Right kidney (tissue), 1 donor: Measurements from ENCODE around the gene NR4A1.
A peak's percentile ranks its signal among the peaks of the same experiment; 100 is the strongest.

Source experiments
- DNase-seq: peaks from one replicate; pipeline ENCODE4 v3.0.0-alpha.2; 2016

Gene NR4A1

DNA sequence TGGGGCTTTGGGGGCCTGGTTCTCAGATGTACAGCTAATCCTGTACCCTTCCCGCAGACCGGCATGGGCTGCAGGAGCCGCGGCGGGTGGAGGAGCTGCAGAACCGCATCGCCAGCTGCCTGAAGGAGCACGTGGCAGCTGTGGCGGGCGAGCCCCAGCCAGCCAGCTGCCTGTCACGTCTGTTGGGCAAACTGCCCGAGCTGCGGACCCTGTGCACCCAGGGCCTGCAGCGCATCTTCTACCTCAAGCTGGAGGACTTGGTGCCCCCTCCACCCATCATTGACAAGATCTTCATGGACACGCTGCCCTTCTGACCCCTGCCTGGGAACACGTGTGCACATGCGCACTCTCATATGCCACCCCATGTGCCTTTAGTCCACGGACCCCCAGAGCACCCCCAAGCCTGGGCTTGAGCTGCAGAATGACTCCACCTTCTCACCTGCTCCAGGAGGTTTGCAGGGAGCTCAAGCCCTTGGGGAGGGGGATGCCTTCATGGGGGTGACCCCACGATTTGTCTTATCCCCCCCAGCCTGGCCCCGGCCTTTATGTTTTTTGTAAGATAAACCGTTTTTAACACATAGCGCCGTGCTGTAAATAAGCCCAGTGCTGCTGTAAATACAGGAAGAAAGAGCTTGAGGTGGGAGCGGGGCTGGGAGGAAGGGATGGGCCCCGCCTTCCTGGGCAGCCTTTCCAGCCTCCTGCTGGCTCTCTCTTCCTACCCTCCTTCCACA is 7.6 kb downstream of the NR4A1 start:
- no peak for DNase-seq

DNA sequence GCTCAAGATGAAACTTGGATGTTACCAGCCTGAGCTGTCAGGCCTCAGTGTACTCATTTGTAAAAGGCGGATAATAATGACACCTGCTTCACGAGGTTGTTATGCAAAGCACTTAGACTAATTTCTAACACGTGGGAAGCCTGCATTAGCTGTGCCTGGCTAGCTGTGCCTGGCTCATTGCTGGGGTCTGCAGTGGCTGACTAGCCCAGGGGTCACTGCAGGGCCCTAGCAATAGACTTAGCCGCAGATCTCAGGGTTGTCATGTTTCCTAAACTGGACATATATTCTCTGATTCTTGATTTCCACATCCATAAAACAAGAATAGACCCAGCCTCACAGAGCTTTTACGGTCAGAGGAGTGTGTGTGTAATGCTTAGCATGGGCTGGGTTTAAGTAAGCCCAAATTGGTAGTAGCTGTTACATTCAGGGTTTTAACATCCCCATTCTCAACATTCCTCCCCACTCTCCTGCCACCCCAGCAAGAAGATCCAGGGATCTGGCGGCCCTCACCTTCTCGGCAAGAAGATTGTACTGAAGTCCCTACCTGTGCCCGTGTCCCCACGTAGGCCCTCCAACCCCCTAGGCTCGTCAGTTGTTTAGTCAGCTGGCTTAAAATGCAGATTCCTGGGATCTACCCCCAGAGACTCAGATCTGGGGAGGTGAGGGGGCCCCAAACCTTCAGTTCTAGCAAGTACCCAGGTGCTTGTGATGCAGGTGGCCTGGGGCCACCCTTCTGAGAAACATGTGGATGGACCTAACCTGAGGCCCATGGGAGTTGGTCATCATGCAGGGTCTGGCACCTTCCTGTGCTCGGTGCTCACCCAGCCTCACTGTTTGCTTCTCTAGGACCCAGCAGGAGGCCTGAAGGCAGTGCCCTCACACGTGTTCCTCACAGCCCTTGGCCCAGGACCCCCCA is 8.6 kb downstream of the NR4A1 start:
- no peak for DNase-seq

DNA sequence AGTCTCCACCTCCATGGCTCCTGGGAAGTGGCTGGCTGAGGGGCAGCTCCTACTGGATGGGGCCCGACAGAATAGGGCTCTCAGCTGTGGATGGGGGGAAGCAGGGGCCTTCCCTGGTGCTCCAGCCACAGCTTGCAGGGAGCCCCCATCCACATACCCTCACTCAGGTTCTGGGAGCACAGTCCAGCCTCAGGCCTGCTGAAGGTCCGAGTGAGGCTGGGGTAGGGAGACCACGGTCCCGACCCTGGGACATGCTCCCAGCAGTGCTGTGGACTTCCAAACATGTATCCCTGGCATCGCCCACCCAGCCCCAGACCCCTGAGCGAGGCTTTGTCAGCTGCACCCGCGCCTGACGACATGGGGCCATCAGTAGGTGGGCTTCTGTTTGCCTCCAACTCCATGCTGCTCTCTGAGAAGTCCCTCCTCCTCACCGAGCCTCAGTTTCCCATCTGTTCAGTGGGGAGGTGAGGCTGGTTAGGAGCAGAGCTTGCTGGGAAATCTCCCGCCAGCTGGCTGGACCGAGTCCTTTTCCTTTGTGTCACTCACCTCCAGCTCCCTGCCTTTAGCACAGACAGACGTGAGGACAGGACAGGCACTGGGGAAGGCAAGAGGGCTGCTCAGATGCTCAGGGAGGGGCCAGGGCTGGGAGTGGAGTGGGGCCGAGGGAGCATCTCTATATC is 9.4 kb downstream of the NR4A1 start:
- no peak for DNase-seq

DNA sequence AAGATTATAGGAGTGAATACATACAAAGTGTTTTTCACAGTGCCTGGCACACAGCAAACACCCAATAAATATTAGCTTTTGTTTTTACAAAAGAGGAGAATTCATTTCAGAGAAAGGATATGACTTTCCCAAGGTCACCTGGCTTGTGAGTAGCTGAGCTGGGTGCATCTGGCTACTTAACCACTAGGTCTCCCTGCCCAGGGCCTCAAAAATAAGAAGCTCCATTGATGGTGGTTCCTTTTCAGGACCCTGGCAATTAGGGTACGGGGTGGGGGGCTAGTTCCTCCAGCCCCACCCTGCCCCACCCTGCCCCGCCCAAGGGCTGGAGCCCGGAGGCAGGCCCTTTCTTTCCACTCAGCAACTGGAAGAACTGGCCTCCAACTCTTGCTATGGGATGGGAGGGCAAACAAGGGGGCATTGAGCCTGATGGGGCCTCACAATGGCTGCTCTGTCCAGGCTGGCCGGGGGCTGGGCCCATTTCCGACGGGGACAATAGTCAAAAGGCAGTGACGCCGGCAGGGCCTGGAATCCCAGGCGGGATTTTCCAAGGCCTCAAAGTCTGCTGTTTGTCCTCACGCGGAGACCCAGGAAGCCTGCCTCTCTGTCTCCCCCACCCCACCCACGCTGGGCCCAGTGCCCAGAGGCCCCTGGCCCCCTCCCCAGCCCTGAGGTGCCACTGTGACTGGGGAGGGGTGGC is 10.4 kb downstream of the NR4A1 start:
- DNase-seq: no peak

DNA sequence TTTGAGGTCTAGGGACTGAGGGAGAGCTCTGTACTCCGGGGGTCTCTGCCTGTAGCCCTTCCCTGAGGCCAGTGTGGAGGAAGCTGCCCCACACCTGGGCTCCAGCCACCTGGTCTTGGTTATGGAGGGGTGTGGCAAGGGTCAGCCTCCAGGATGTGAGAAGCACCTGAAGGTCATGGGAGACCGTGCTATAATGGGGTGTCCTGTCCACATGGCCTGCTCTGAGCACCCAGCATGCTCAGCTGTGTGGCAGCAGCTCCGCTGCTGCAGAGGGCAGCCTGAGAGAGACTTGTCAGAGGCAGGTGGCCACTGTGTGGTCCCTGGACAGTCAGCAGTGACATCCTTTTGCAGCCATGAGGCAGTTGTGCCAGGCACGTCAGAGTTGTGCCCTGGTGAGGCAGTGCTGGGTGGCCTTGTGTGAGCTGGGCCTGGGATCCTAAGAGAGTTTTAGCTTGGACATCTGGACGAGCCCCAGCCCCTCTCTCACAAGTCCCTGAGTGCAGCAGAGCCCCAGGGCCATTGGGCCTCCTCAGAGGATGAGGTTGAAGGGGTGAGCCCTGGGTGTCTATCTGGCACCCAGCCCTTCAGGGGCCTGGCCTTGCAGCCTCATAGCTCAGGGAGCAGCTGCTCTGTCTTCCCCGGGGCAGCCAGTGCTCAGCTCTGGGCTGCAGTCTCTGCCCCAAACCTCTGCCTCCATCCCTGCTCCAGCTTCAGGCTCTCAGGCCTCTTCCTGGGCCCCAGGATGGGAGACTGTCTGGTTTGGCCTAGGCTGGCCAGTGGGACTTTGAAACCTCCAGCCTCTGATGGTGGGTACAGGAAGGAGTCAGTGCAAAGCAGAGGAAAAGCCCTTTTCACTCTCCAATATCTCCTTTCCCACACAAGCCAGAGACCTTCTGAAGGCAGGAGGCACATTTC is 11.2 kb downstream of the NR4A1 start:
- DNase-seq: no peak

DNA sequence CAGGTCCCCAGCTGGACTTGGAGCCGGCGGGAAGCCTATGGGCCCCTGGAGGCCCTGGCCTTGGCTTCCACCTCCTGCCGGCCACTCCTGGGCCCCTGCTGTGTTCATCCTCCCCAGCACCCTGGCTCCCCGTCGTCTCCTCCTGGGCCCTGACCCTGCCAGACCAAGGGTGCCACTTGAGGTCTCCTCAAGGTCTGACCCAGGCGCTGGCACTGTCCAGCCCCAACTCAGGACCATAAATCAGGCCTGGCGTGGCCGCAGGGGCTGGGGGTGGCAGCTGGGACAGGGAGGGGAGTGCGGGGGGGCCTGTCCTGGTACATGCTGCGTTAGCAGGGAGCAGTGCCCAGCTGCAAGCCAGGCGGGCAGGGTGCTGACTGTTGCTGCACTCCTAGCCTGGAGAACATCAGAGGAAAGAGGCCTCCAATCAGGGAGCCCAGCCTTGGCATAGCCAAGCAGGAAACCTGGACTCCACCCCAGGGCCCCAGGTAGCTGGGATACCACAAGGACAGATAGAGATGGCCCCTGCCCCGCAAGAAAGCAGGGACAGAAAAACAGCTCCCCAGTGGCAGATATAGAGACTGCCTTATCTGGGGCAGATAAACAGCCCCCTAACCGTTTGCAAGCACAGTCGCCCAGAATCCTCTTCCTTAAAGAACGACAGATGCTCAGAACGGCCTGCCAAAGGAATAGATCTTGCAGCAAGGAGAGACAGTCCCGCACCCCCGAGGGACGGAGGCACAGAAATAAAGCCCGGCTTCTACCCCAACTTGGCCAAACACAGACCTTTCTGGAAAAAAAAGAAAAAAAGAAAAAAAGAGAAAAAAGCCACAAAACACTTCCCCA is 12.1 kb downstream of the NR4A1 start:
- DNase-seq: no peak

DNA sequence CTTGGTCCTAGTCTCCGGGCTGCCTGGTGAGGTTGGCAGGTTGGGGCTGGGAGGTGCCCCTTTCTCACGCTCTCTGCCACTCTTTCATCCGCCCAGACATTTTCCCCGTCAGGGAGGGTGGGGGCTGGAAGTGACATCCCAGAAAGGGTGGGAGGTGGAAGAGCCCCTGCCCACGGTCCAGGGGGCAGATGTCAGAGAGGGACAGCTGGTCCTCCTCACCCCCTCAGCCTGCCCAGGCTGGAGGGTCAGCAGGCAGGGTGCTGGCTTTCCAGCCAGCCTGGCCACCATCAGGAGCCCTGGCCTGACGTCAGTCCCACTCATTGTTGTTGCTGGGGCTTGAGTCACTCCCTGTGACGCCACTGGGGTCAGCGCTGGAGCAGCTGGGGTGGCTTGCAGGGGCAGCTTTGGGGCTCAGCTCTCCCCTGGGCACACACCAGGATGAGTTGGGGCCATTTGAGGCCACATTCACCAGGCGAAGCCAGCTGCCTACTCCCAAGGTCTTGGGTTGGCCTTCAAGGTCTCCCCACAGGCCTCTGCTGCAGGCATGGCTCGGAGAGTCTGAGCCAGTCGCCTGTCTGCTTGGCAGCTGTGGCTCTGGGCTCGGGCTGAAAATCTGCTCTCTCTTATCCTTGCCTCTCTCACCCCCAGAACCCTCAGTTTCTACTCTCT is 12.9 kb downstream of the NR4A1 start:
- DNase-seq: no peak

DNA sequence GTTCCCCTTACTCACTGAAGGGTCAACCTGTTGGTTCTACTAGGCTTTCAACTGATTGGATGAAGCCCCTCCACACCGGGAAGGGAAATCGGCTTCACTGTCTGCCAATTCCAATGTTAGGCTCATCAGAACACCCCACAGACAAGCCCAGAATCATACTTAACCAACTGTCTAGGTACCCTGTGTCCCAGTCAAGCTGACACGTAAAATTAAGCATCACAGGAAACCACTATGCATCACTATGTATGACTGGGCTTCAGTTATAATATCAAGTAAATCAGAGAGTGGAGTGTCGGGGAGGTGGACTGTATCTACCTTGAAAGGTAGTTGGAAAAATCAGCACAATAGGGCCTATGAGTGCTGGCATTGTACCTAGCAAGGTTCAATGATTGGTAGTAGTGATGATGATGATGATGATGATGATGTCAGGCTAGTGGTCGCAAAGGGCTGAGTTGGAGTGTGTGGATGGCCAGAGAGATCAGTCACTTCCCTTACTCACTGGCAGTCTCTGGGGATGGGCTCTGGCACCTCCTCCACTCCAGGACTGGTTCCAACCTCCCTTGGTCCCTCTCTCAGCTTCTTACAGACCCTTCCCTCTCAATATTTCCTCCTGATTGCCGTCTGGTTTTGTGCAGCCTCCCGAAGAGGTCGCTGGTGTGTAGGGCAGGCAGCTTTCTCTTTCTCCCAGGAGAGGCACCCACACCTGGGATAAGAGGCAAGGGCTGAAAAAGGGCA is 15.3 kb downstream of the NR4A1 start:
- DNase-seq: no peak

DNA sequence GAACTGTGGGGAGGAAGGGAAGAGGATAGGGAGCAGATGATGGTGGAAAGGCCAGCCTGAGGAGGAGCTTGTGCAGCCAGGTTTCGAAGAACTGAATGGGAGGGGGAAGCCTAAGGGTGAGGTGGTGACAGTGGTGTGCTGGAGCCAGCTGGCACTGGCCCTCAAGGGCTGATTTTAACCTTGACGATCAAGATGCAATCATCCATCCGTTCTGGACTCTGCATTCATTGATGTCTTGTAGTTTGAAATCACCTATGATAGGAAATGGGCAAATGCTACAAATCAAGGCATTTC is 15.8 kb downstream of the NR4A1 start:
- DNase-seq: no peak

DNA sequence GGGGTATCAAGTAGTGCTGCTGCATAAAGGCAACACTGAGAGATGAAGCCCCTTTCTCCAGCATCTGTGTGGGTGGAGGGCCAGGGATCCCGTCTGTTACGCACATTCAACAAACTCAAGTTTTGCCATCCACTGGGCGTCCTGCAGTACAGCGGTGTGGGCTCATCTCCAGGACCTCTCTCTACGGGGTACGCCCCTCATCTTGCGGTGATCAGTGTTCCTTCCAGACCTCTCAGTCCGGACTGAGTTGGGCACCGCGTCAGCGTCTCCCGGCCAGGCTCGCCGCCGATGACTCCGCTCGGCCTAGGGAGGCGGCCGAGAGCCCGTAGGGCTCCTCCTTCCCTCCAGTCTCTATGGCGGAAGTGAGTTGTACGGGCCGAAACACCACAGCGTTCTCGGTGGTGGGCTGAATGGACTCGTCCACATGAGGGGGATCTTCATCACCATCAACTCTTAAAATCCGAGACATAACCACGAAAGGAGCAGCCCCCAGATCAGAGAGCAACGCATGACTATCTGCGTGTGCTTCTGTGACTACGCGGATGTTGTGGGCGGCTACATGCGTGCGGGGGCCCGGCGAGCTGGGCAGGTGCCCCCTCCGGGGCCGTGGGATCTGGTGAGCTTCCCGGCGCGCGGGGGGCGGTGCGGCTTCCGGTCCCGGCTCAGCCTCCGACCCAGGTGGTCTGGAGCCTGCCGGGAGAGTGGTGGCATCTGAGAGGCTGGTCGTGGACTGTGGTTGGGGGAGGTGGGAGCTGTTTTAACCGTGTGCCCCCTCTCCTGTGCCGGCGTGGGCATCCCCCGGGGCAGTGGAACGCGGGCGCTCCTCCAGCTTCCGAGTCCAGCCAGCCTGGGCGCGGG is 18.3 kb downstream of the NR4A1 start, which contains the start of gene ATG101:
Gene ATG101, plus strand, starts transcription at position 652 of the 858 bp plus-strand sequence. CDS start 3,673 bp downstream, outside the sequence.
- DNase-seq: peak; percentile 100

DNA sequence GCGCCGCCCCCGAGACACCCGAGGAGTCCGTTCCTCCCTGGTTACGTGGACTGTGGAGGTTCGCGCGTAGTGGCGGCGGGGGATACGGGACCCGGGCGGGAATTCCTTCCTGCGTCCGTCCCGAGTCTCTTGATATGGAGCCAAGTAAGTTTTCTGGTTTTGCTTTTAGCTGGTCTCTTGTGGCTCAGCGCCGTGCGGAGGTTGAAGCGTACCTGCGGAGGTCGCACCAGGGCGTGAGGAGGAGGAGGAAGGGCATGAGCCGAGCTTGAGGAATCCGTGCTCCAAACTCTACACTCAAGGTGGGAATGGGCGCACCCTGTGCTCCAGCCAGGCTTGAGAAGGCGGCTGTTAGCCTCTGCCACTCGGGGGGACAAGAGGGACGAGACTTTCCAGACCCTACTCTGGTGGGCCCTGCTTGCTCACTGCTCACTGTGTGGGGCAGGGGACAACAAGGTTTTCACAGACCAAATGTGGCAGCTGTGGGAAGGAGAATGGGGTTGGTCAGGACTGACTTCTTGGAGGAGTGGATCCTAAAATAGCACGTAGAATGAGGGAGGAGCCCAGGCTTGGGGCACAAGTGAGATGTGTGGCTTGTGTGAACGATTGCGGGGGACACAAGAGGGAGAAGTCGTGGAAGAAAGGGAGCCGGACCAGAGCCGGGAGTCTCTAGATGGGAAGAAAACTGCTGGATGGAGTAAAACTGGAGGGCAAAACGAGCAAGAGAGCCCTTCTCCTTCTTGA is 19.1 kb downstream of the NR4A1 start:
- no peak for DNase-seq

DNA sequence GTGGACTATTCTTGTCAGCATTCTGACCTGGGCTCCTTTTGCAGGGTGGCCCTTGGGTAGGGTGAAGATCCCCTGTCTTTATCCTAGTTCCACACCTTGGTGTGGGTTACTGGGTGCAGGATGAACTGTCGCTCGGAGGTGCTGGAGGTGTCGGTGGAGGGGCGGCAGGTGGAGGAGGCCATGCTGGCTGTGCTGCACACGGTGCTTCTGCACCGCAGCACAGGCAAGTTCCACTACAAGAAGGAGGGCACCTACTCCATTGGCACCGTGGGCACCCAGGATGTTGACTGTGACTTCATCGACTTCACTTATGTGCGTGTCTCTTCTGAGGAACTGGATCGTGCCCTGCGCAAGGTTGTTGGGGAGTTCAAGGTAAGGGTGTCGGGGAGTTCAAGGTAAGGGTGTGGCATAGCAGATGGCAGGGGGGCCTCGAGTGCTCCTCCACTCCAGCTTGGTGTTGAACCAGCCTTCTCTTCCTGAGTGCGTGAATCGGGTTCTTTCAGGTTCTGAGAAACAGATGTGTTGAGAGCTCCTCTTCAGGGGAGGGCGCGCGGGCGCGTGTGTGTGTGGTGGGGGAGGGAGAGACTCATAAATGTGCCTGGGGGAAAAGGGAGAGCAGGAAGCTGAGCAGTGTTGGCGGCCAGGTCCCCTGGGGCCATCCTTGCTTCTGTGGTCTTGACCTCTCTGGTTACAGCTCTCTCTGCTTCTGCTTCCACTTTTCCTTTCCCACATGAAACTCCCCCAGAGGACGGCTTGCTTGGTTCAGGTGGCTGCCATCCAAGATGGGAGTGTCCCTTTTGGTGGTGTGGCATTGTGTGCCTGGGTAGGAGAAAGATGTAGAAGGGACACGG is 22.5 kb downstream of the NR4A1 start:
- no peak for DNase-seq

DNA sequence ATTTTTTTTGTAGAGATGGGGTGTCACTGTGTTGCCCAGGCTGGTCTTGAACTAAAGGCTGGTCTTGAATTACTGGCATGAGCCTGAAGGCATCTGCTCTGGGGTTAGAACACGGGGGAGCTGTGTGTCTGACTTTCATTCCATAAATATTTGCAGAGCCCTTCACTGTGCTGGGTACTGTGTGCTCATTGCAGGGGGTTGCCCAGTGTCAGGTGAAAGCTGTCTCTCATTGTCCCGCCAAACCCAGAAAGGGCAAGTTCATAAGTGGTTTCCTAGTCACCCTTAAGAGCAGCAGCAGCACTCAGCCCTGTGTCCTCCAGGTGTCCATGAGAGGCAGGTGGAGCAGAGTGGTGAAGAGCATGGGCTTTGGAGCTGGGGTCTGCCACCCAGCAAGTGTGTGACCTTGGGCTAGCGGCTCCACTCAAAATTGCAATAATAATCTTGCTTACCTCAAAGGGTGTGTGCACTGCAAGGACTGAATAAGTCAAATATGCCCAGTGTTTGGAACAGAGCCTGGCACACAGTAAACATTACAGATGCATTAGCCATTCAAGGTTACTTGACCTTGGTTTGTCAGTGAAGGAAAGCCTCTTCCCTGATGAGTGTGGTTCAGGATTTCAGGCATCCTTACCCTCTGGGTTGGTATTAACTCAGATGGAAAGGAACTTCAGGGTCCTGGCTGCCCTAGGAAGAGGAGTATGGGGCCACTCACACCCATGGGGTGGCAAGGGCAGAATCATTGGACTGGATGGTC is 23.9 kb downstream of the NR4A1 start:
- no peak for DNase-seq

DNA sequence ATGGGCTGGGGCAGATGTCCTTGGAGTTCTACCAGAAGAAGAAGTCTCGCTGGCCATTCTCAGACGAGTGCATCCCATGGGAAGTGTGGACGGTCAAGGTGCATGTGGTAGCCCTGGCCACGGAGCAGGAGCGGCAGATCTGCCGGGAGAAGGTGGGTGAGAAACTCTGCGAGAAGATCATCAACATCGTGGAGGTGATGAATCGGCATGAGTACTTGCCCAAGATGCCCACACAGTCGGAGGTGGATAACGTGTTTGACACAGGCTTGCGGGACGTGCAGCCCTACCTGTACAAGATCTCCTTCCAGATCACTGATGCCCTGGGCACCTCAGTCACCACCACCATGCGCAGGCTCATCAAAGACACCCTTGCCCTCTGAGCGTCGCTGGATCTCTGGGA is 25.6 kb downstream of the NR4A1 start:
- DNase-seq: no peak

DNA sequence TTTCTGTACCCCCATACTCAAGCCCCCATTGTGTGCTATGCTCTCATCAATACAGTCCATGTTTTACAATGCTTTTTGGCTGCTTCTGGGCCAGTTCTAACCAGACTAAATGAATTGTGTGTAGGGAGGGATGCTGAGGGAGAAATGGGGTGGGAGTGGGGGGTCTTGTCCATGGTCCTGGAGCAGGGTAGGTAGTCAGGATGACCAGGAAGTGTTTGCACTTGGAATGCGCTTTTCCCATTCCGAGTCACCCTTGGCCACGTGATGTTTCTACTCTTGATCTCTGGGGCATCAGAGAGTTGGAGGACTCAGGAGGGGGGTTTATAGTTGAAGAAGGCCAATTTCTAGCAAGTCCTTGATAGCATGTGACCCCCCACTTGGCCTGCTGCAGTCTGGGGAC is 27.0 kb downstream of the NR4A1 start:
- no peak for DNase-seq
